ENCODE data around the gene RBM43.

DNA sequence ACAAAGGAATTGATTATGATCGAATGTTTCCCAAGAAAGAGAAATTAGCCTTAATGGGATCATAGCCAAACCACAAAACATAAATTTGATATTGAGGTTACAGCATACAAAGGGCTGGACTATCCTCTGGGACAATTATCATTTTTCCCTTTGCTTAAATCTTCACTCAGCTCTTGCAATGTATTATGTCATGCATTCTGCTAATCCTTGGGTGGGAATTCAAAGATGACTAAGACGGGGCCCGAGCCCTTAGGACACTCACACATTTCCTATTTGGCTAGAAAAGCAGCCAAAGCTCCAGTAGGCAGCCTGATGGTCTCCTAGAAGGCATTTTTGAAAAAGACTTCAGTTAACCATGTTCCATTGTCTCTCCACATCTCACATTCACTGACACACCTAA is 45.0 kb upstream of the RBM43 start:
- TF ChIP-seq, protein P1, sequence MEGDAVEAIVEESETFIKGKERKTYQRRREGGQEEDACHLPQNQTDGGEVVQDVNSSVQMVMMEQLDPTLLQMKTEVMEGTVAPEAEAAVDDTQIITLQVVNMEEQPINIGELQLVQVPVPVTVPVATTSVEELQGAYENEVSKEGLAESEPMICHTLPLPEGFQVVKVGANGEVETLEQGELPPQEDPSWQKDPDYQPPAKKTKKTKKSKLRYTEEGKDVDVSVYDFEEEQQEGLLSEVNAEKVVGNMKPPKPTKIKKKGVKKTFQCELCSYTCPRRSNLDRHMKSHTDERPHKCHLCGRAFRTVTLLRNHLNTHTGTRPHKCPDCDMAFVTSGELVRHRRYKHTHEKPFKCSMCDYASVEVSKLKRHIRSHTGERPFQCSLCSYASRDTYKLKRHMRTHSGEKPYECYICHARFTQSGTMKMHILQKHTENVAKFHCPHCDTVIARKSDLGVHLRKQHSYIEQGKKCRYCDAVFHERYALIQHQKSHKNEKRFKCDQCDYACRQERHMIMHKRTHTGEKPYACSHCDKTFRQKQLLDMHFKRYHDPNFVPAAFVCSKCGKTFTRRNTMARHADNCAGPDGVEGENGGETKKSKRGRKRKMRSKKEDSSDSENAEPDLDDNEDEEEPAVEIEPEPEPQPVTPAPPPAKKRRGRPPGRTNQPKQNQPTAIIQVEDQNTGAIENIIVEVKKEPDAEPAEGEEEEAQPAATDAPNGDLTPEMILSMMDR (IDR thresholded peaks at IDR 0.05) = no peak
- no peak for TF ChIP-seq POLR2A (IDR thresholded peaks at IDR 0.05)
